Activated naive CD4-positive, alpha-beta T cell treated with anti-CD3 and anti-CD28 coated beads, Interleukin-2, amount 10 ng/mL, durations not matched to agents 7 days and 5 days (primary cell): ENCODE results near the gene ALDH5A1.

Source experiments
- CTCF ChIA-PET: fragments of 350-600 bp; sonication (Branson Sonifier 250); formaldehyde crosslinking; loops from one replicate; lab custom pipeline; 2021; ENCODE audit warnings: antibody characterized with exemption; lab: Charles Lee
- DNase-seq: peaks from one replicate; pipeline ENCODE4 v3.0.0-alpha.2; 2020
- H3K27ac Mint-ChIP-seq: one replicate; pipeline ENCODE4 v1.8.0; 2021; ENCODE audit warnings: mild to moderate bottlenecking, moderate library complexity, mixed read lengths
- H3K27me3 Mint-ChIP-seq: one replicate; pipeline ENCODE4 v1.8.0; 2021; ENCODE audit warnings: mild to moderate bottlenecking, mixed read lengths
- H3K36me3 Mint-ChIP-seq: one replicate; pipeline ENCODE4 v1.8.0; 2021; ENCODE audit warnings: mixed read lengths
- H3K4me1 Mint-ChIP-seq: one replicate; pipeline ENCODE4 v1.8.0; 2021; ENCODE audit warnings: mixed read lengths
- H3K4me3 Mint-ChIP-seq: one replicate; pipeline ENCODE4 v1.8.0; 2021; ENCODE audit warnings: mild to moderate bottlenecking, moderate library complexity, mixed read lengths
- H3K9me3 Mint-ChIP-seq: one replicate; pipeline ENCODE4 v1.8.0; 2021; ENCODE audit warnings: mixed read lengths

Gene ALDH5A1

DNA sequence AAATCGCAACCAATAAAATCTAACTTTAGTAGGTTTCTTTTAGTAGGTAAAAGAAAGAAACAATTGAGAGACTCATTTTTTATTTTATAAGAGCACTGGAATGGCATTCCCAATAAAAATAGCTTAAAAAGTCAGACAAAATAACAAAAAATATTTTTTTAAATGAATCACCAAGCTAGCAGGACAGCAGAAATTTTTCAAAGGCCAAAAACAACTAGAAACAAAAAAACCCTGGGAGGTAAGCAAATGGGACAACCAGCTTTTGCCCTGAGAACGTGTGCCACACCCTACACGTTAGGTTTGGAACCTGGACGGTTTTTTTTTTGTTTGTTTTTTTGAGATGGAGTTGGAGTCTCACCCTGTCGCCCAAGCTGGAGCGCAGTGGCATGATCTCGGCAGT is 25.0 kb upstream of the ALDH5A1 start:
- no peak overlapping the region for H3K27ac Mint-ChIP-seq
- H3K36me3 Mint-ChIP-seq, result no peaks in the 10 kb centered on the region
- no peaks in the 10 kb centered on the region for H3K9me3 Mint-ChIP-seq
- H3K4me3 Mint-ChIP-seq, result no peak overlapping the region
- CTCF ChIA-PET, result no interaction called here
- H3K27me3 Mint-ChIP-seq, result peaks cover under 1% of the 10 kb centered on the region
- DNase-seq, result no peak
- H3K4me1 Mint-ChIP-seq, result no peaks in the 10 kb centered on the region

DNA sequence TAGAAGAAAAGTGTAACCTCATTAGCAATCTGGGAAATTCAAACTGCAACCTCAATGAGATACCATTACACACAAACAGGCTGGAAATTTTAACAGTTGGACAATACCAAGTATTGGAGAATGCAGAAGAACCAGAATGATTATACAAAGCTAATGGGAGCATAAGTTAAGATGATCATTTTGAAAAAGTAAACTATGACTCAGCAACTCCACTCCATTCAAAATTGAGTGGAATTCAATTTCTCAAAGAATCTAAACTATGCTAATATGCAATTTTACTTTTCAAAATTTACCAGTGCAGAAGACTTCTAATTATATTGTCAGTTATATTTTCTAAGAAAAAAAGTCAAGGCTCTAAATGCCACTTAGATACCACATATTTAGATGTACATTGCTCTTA is 22.6 kb upstream of the ALDH5A1 start:
- Mint-ChIP-seq H3K27me3 (no peaks in the 10 kb centered on the region), H3K4me1 (no peaks in the 10 kb centered on the region), H3K9me3 (no peaks in the 10 kb centered on the region), H3K4me3 (no peak overlapping the region), H3K27ac (no peak overlapping the region), H3K36me3 (no peaks in the 10 kb centered on the region)
- CTCF ChIA-PET, result no interaction called here
- no peak for DNase-seq

DNA sequence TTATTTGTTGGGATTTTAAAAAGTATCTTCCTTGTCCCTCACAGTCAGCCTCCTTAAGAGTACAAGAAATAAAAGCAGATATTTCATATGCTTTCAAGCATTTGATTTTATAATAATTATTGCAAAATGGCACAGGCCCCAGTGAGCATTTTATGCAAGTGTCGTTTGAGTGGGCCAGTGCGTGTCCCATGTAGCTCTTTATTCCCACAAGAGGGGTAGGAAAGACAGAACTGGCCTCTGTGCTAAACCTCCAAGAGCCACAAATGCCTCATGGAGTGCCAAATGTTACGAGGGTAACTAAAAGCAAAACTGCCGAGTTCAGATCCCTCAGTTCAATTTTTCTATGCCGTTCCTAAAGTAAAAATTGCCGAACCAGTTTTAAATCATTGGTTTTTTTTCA is 18.1 kb upstream of the ALDH5A1 start:
- CTCF ChIA-PET, result no interaction called here
- Mint-ChIP-seq H3K9me3 (no peaks in the 10 kb centered on the region), H3K27ac (no peak overlapping the region), H3K4me1 (no peaks in the 10 kb centered on the region), H3K36me3 (no peaks in the 10 kb centered on the region), H3K4me3 (no peak overlapping the region), H3K27me3 (no peaks in the 10 kb centered on the region)
- DNase-seq, result no peak

DNA sequence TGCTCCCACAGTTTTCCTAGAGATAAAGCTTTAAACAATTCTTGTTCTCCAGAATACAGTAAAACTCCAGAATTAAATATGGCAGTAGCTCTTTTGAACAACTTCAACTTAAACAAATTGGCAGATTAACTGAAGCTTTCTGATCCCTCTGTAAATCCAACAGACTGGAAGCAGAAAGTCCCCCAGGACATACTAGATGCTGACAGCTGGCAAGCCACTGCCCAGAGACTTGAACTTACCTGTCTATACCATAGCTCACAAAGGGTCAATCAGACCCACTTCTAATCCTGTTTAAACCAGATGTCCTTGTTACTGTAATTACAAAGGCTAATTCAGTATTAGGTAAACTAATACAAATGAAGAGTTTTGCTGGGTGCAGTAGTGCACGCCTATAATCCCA is 17.7 kb upstream of the ALDH5A1 start:
- Mint-ChIP-seq H3K36me3 (no peaks in the 10 kb centered on the region), H3K4me1 (no peaks in the 10 kb centered on the region), H3K27ac (no peak overlapping the region), H3K4me3 (no peak overlapping the region), H3K27me3 (no peaks in the 10 kb centered on the region), H3K9me3 (no peaks in the 10 kb centered on the region)
- DNase-seq, result no peak
- CTCF ChIA-PET, result no interaction called here

DNA sequence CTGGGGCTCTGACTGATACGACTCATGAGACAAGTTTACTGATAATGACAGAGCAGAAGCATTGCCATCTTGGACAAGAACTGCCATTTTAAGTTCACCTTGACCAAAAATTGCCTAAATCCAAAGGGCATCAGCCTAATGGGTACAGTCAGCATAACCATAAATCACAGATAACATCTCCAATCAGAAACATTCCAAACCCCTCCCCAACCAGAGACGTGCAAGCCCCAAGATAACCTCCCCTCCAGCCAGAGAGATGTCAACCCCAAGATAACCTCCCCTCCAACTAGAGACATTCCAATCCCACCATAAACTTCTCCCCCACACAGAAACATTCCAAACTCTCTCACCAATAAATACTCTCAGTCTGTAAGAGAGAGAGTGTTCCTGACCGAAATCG is 15.9 kb upstream of the ALDH5A1 start:
- Mint-ChIP-seq H3K27ac (no peak overlapping the region), H3K9me3 (no peaks in the 10 kb centered on the region), H3K4me3 (no peak overlapping the region), H3K36me3 (no peaks in the 10 kb centered on the region), H3K27me3 (no peaks in the 10 kb centered on the region), H3K4me1 (no peaks in the 10 kb centered on the region)
- no peak for DNase-seq
- CTCF ChIA-PET, result interaction anchor here (1.2 to 1.3 kb wide), 2 partner anchors 16 to 43 kb away, joined by 3 read pairs; partner anchors contain the start of gene ALDH5A1

DNA sequence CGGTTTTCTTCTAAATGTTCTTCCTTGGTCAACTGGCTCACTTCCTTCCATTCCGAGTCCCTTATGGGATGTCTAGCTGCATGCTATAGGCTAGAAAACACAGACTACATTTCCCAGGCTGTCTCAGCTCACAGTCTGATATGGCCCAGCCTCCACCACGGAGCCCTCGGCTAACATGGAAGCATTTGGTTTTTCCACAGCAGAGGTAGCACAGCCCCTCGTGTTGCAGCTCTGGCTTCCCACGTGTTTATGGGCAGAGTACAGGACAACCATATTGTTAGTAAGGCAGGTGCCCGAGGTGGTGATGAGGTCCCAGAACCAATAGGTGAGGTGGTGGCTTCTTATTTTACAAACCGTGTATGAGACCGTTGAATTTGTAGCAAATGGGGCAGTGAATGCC is 14.1 kb upstream of the ALDH5A1 start:
- Mint-ChIP-seq H3K27ac (no peak overlapping the region), H3K27me3 (no peaks in the 10 kb centered on the region), H3K36me3 (no peaks in the 10 kb centered on the region), H3K9me3 (no peaks in the 10 kb centered on the region), H3K4me3 (no peak overlapping the region), H3K4me1 (no peaks in the 10 kb centered on the region)
- DNase-seq, result no peak
- CTCF ChIA-PET, result interaction anchor here (1.4 kb wide), 1 partner anchor 100 kb away, joined by 3 read pairs; no protein-coding TSS in a partner anchor

DNA sequence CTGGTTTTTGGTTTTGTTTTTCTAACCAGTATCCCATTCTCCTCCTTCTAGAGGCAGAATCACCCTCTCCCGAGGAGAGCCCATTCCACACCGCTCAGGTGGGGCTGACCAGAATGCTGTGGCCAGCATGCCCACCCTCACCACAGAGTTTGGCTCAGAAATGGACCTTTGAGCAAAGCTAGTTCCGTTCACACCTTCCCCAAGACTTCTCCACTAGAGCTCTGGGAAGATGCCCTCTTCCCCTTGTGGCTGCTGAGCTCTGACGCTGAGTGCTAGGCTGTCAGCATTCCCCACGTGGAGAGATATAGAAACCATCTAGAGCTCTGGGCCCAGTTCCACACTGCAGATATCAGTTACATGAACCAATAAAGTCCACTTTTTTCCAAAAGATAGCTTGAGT is 13.3 kb upstream of the ALDH5A1 start:
- H3K9me3 Mint-ChIP-seq, result no peaks in the 10 kb centered on the region
- no peaks in the 10 kb centered on the region for H3K4me1 Mint-ChIP-seq
- no peak for DNase-seq
- CTCF ChIA-PET, result no interaction called here
- H3K27ac Mint-ChIP-seq, result no peak overlapping the region
- H3K36me3 Mint-ChIP-seq, result no peaks in the 10 kb centered on the region
- H3K27me3 Mint-ChIP-seq, result no peaks in the 10 kb centered on the region
- H3K4me3 Mint-ChIP-seq, result no peak overlapping the region

DNA sequence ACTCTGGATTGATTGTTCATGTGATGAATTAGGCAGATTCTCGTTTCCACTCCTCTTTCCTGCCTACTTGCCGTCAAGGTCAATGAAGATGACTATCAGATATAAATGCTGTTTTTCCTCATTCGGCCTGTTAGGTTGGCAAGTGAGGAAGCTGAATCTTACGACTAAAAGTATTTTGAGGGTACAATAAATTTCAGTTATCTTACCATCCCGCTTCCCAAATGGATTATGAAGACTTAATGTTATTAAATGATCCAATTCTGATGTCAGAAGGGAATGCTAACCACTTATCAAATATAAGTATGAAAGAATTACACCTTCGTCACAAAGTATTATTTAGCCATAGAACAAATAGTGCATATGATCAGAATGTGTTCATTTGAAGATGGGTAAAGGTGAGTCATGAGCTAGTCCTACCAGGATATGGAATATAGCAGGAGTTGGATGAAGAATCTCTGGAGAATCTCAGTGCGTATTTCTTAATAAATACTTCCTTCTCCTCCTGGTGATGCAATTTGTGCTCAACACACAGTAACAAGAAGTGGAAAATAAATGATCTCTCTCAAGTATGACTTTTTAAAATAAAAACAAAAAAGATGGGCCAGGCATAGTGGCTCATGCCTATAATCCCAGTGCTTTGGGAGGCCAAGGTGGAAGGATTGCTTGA is 10.0 kb upstream of the ALDH5A1 start:
- Mint-ChIP-seq H3K27ac (no peak overlapping the region), H3K4me3 (no peak overlapping the region), H3K27me3 (no peaks in the 10 kb centered on the region), H3K4me1 (no peaks in the 10 kb centered on the region), H3K9me3 (no peaks in the 10 kb centered on the region), H3K36me3 (no peaks in the 10 kb centered on the region)
- CTCF ChIA-PET, result no interaction called here
- DNase-seq, result no peak

DNA sequence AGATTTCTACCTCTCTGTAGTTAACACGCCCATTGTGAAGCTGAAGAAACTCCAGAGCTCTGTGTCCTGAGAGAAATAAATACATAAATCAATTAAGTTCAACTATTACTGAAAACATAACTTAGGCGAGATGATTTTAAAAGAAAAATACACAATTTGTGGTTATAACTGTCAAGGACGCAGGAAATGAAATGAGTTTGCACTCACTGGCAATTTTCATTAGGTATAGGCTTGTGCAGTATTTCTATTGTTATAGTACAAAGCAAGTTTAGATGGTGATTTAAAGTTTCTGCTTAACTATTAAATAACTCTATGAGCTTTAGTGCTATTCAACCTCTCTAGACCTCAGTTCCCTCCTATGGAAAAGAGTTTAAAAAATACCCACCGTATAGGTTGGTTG is 8.7 kb upstream of the ALDH5A1 start:
- Mint-ChIP-seq H3K4me1 (no peaks in the 10 kb centered on the region), H3K4me3 (no peak overlapping the region), H3K27ac (no peak overlapping the region), H3K36me3 (no peaks in the 10 kb centered on the region), H3K27me3 (no peaks in the 10 kb centered on the region), H3K9me3 (no peaks in the 10 kb centered on the region)
- CTCF ChIA-PET, result interaction anchor here (1.2 kb wide), 1 partner anchor 10 kb away, joined by 4 read pairs; no protein-coding TSS in a partner anchor
- no peak for DNase-seq

DNA sequence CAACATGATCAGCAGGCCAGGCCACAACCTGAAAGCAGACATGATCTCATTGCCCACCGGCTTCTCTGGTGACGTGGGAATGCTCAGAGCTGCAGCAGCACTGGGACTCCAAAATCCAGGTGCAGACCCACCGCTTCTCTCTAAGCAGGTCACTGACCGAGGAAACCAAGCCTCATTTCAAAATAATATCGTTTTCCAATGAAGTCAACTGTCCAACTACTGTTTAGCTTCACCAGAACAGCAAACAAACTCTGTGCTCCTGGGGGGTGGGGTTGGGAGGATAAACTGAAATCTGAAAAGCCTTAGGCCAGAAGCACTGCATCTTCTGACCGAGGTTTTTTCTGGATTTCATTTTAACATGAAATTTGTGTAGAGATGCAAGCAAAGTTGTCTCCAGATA is 5.3 kb upstream of the ALDH5A1 start, which contains the start of gene GPLD1:
TSS of gene GPLD1 (minus strand) at position 109 of the 400 bp plus-strand sequence. CDS start at position 42, 67 bp downstream.
- CTCF ChIA-PET, result no interaction called here
- peaks cover 12% of the 10 kb centered on the region for H3K4me1 Mint-ChIP-seq
- no peak within 1 kb of the TSS for H3K27ac Mint-ChIP-seq
- peaks cover 4% of the 10 kb centered on the region for H3K27me3 Mint-ChIP-seq
- H3K9me3 Mint-ChIP-seq, result no peaks in the 10 kb centered on the region
- no peak within 1 kb of the TSS for H3K4me3 Mint-ChIP-seq
- no peaks in the 10 kb centered on the region for H3K36me3 Mint-ChIP-seq
- no peak for DNase-seq

DNA sequence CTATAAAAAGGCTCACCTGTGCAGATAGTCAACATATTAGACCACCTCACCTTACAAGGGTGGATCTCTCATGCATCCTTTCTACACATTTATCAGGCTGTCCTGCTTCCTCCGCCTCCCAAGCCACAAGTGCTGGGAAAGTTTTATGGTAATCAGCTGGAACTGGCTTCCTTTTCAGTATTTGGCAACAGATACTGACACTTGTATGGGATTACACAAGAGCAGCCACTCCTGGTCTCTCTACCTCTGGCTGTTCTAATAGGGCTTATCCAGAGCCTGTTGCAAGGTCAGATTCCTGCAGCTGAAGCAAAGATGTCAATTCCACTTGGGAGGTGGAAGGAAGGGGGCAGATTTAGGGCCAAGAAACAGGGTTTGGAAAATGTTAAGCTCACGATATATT is 4.9 kb upstream of the ALDH5A1 start:
- no peak overlapping the region for H3K4me3 Mint-ChIP-seq
- peaks cover 4% of the 10 kb centered on the region for H3K27me3 Mint-ChIP-seq
- CTCF ChIA-PET, result no interaction called here
- H3K9me3 Mint-ChIP-seq, result no peaks in the 10 kb centered on the region
- H3K4me1 Mint-ChIP-seq, result peaks cover 12% of the 10 kb centered on the region
- H3K27ac Mint-ChIP-seq, result no peak overlapping the region
- no peaks in the 10 kb centered on the region for H3K36me3 Mint-ChIP-seq
- DNase-seq, result no peak

DNA sequence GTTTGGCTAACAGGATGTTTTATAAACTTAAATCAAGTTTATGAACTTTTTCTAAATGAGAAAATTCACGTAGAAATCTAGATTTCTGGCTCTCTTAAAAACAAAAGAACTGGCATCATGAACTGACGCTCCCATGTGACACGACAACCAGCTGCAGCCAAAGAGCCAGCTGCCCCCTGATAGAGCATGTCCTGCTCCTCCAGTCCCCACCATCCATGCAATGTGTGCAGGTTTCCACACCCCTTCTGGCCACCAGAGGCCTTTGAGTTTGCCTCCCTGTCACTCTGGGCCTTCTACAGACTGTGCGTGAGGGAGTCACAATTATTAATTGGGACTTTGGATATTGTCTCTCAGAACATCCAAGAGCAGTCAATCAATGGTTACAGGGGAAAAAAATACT is 3.8 kb upstream of the ALDH5A1 start:
- H3K4me3 Mint-ChIP-seq, result no peak overlapping the region
- peaks cover 16% of the 10 kb centered on the region for H3K4me1 Mint-ChIP-seq
- CTCF ChIA-PET, result no interaction called here
- H3K27me3 Mint-ChIP-seq, result peaks cover 10% of the 10 kb centered on the region
- no peak for DNase-seq
- no peak overlapping the region for H3K27ac Mint-ChIP-seq
- no peaks in the 10 kb centered on the region for H3K9me3 Mint-ChIP-seq
- no peaks in the 10 kb centered on the region for H3K36me3 Mint-ChIP-seq

DNA sequence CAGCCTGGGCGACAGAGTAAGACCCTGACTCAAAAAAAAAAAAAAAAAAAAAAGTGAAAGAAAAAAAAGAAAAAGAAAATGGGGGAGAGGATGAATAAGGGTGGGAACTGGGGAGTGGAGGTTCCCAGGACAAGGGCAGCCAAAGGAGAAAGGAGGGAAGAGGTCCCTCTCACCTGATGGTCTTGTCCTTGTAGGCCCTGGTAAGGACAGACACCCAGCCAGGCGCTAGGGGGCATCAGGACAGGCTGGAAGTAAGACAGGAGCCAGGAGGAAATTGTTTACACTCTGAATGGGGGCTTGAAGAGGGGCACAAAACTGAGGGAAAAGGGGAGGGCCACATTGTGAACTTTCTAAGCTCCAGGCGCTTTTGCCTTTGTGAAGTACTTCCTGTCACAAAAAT is 2.3 kb upstream of the ALDH5A1 start:
- CTCF ChIA-PET, result interaction anchor here (0.8 to 5.0 kb wide), 2 partner anchors 26 to 30 kb away, joined by 3 to 25 read pairs; no protein-coding TSS in a partner anchor
- no peak for DNase-seq
- H3K4me1 Mint-ChIP-seq, result peaks cover 16% of the 10 kb centered on the region

DNA sequence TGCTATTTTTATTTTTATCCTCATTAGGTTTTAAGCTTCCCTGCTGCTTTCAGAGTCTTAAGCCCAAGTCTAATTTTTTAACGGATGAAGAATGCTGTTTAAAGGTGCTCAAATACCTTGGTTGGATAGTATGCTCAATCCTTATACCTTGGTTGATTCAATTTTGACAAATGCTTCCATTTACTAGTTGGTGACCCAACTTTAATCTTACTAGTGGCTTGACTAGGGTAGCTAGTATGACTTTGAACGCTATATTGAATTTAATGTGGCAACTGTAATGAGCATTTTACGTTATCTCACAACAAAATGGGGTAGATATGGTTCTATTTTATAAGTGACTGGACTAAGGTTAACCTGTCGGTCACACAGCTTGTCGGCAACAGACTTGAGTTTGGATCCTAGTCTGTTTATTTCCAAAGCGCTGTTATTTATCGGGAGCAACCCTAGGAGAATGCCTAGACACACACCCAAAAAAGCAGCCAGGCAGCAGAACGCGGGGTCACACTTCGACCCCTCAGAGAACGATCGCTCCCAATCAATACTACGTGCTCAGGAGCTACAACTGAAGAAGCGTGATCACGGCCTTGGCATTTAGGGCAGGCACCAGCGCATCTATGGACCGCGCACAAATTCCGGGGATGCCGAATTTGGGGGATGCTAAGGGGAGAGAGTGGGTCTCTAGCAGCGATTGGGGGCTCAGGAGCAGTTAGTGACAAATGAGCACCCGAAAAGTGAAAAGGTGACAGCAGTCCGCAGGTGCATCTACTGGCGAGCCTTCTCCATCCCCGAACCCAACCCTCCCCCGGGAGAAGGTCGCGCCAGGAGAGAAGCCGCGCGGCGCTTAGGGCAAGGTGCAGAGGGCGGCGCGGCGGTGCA is 586 bp upstream of the ALDH5A1 start:
- CTCF ChIA-PET, result interaction anchor here (0.9 to 5.0 kb wide), 14 partner anchors 14 to 533 kb away, joined by 3 to 25 read pairs (median 4); no protein-coding TSS in a partner anchor
- peak overlapping the region; percentile 74 for H3K4me3 Mint-ChIP-seq
- H3K27me3 Mint-ChIP-seq, result peaks cover 12% of the 10 kb centered on the region
- H3K27ac Mint-ChIP-seq, result peak overlapping the region; percentile 58
- no peak for DNase-seq
- H3K36me3 Mint-ChIP-seq, result peaks cover 5% of the 10 kb centered on the region
- H3K9me3 Mint-ChIP-seq, result peaks cover 5% of the 10 kb centered on the region
- H3K4me1 Mint-ChIP-seq, result peaks cover 16% of the 10 kb centered on the region

More for the DNA sequence above, 2.3 kb upstream of the ALDH5A1 start:
- peaks cover 12% of the 10 kb centered on the region for H3K27me3 Mint-ChIP-seq
- H3K27ac Mint-ChIP-seq, result no peak overlapping the region
- peaks cover 5% of the 10 kb centered on the region for H3K36me3 Mint-ChIP-seq
- H3K4me3 Mint-ChIP-seq, result no peak overlapping the region
- H3K9me3 Mint-ChIP-seq, result peaks cover 5% of the 10 kb centered on the region
